Measurements from ENCODE around the gene RNF217. TPM values are rescaled to one million over a fixed set of nuclear protein-coding genes. Genes with fewer than 3 reads are reported as not detected.

Gene RNF217
- total RNA-seq, 3 donors from 2014 or later (not counting 1 experiment from before 2014, with no cell fraction given) = 3.3 to 9.5 (median 4.4) TPM

GRCh38 chr6:124991764-124992295 is 29.6 kb downstream of the RNF217 start:
- H3K4me3 ChIP-seq (ENCODE audit: low read length) = no peak overlapping the region
- H3K27ac ChIP-seq (ENCODE audit: low read length) = no peak overlapping the region
- no peak for ATAC-seq
- H3K36me3 ChIP-seq (ENCODE audit: control insufficient read depth, insufficient read depth, low read length) = no peaks in the 10 kb centered on the region
- Mint-ChIP-seq H3K4me1 (no peaks in the 10 kb centered on the region), H3K4me3 (no peak overlapping the region), H3K36me3 (no peaks in the 10 kb centered on the region), H3K27ac (no peak overlapping the region), H3K9me3 (no peaks in the 10 kb centered on the region), H3K27me3 (ENCODE audit: low read depth in 2 of 2) (peaks cover 0 to 7% of the 10 kb centered on the region in 2 donors)
- no peak for DNase-seq
- no peaks in the 10 kb centered on the region for H3K27me3 ChIP-seq (ENCODE audit: control insufficient read depth, insufficient read depth, low read length)
- no peaks in the 10 kb centered on the region for H3K9me3 ChIP-seq (ENCODE audit: control insufficient read depth, insufficient read depth, low read length)
- H3K4me1 ChIP-seq (ENCODE audit: control insufficient read depth, insufficient read depth, low read length) = no peaks in the 10 kb centered on the region
- WGBS (ENCODE audit: insufficient coverage) = no CpG with 5 or more reads among the region's 1 CpG
- TF ChIP-seq CTCF (IDR thresholded peaks at IDR 0.05) = no peak
- intact Hi-C loops (cut with micrococcal nuclease) = no loop called here

- TF ChIP-seq CTCF (IDR thresholded peaks at IDR 0.05) = no peak
- ATAC-seq (no peak), DNase-seq (no peak)
- WGBS (ENCODE audit: insufficient coverage) = 91% methylated on average over 5 of the region's 6 CpGs
- Mint-ChIP-seq H3K4me3 (no peak overlapping the region), H3K27ac (no peak overlapping the region), H3K9me3 (no peaks in the 10 kb centered on the region), H3K36me3 (no peaks in the 10 kb centered on the region), H3K27me3 (ENCODE audit: low read depth in 2 of 2) (peaks cover 0 to 7% of the 10 kb centered on the region in 2 donors), H3K4me1 (no peaks in the 10 kb centered on the region)
- intact Hi-C loops (cut with micrococcal nuclease) = no loop called here
- Histone ChIP-seq H3K9me3 (ENCODE audit: control insufficient read depth, insufficient read depth, low read length) (no peaks in the 10 kb centered on the region), H3K27me3 (ENCODE audit: control insufficient read depth, insufficient read depth, low read length) (no peaks in the 10 kb centered on the region), H3K36me3 (ENCODE audit: control insufficient read depth, insufficient read depth, low read length) (no peaks in the 10 kb centered on the region), H3K4me3 (ENCODE audit: low read length) (no peak overlapping the region), H3K4me1 (ENCODE audit: control insufficient read depth, insufficient read depth, low read length) (no peaks in the 10 kb centered on the region), H3K27ac (ENCODE audit: low read length) (no peak overlapping the region)
These were observed 31.1 kb downstream of the RNF217 start for GRCh38 chr6:124993327-124993726.

GRCh38 chr6:124994648-124995047 is 32.4 kb downstream of the RNF217 start:
- 88% methylated on average over 2 of the region's 3 CpGs for WGBS (ENCODE audit: insufficient coverage)
- Mint-ChIP-seq H3K27me3 (ENCODE audit: low read depth in 2 of 2) (peaks cover 0 to 7% of the 10 kb centered on the region in 2 donors), H3K36me3 (no peaks in the 10 kb centered on the region), H3K4me1 (no peaks in the 10 kb centered on the region), H3K27ac (no peak overlapping the region), H3K9me3 (no peaks in the 10 kb centered on the region), H3K4me3 (no peak overlapping the region)
- no peak overlapping the region for H3K27ac ChIP-seq (ENCODE audit: low read length)
- no peaks in the 10 kb centered on the region for H3K36me3 ChIP-seq (ENCODE audit: control insufficient read depth, insufficient read depth, low read length)
- DNase-seq (no peak), ATAC-seq (no peak)
- H3K9me3 ChIP-seq (ENCODE audit: control insufficient read depth, insufficient read depth, low read length) = no peaks in the 10 kb centered on the region
- no peaks in the 10 kb centered on the region for H3K4me1 ChIP-seq (ENCODE audit: control insufficient read depth, insufficient read depth, low read length)
- H3K27me3 ChIP-seq (ENCODE audit: control insufficient read depth, insufficient read depth, low read length) = no peaks in the 10 kb centered on the region
- intact Hi-C loops (cut with micrococcal nuclease) = no loop called here
- TF ChIP-seq CTCF (IDR thresholded peaks at IDR 0.05) = no peak
- H3K4me3 ChIP-seq (ENCODE audit: low read length) = no peak overlapping the region

- Histone ChIP-seq H3K4me1 (ENCODE audit: control insufficient read depth, insufficient read depth, low read length) (no peaks in the 10 kb centered on the region), H3K4me3 (ENCODE audit: low read length) (no peak overlapping the region), H3K27me3 (ENCODE audit: control insufficient read depth, insufficient read depth, low read length) (no peaks in the 10 kb centered on the region), H3K9me3 (ENCODE audit: control insufficient read depth, insufficient read depth, low read length) (no peaks in the 10 kb centered on the region), H3K27ac (ENCODE audit: low read length) (no peak overlapping the region), H3K36me3 (ENCODE audit: control insufficient read depth, insufficient read depth, low read length) (no peaks in the 10 kb centered on the region)
- Mint-ChIP-seq H3K4me3 (no peak overlapping the region), H3K27me3 (ENCODE audit: low read depth in 2 of 2) (peaks cover 0 to 4% of the 10 kb centered on the region in 2 donors), H3K9me3 (no peaks in the 10 kb centered on the region), H3K27ac (no peak overlapping the region), H3K36me3 (no peaks in the 10 kb centered on the region), H3K4me1 (no peaks in the 10 kb centered on the region)
- DNase-seq (no peak), ATAC-seq (no peak)
- TF ChIP-seq CTCF (IDR thresholded peaks at IDR 0.05) = no peak
- intact Hi-C loops (cut with micrococcal nuclease) = no loop called here
These were observed 32.9 kb downstream of the RNF217 start for GRCh38 chr6:124995131-124995530.
